GM18873 (cell line): ENCODE measurements around the gene AFAP1.
"Not testable (repeated sequence)": the region's sequence is repeated elsewhere in the genome, so short reads cannot be mapped to it uniquely, and the experiment has no call there.

Source experiments
- ATAC-seq: cut with Tn5 transposase; IDR thresholded peaks from one replicate; pipeline ENCODE4 v1.9.1; 2021; ENCODE audit warnings: mild to moderate bottlenecking, moderate library complexity, moderate number of reproducible peaks; ENCODE audit not compliant: unreplicated experiment, low FRiP score

Gene AFAP1

DNA sequence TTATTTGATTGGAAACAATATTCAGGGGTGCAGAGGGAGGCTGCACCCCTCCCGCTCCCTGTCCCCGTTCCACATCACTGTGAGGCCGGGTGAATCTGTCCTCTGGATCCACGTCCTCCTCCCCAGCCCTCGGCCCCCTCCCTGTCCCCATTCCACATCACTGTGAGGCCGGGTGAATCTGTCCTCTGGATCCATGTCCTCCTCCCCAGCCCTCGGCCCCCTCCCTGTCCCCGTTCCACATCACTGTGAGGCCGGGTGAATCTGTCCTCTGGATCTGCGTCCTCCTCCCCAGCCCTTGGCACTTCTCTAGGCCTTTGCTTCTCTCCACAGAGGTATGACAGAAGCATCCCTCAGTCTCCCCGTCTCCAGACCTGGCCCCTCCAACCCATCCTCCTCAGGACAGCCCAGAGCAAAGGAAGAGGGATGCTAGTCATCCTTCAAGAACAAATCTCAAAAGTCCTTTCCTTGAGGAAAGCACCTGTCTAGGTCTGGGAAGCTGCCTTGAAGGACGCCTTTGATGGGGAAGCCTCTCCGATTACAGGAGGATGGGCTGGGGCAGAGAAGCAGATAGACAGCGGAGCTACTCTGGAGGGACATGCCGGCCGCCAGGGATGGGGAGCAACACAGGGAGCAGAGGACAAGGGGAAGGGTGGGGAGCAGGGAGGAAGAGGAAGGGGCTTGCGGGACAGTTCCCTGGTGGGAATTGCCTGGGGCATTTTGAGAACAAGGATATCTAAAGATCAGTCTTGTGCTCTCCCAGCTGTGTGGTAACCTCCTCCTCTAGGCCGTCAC lies 10.8 kb upstream of the AFAP1 start:
- ATAC-seq: no peak

DNA sequence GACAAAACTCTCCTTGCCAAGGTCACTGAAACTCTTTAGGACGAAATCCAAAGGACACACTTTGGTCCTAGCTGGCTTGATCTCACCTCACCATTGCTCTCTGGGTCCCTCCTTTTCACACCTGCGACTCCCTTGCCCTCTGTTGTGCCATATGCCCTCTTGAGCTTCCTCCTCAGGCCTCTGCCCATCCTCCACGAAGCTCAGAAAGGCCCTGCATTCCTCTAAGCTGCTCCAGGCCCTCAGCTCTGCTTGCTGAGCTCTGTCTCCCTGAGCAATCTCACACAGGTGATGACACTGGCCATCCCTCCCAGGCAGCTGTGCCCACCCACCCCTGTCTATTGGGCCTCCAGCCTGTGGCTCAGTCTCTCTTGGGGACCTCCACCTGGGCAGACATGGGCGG lies 10.1 kb upstream of the AFAP1 start:
- ATAC-seq: no peak

DNA sequence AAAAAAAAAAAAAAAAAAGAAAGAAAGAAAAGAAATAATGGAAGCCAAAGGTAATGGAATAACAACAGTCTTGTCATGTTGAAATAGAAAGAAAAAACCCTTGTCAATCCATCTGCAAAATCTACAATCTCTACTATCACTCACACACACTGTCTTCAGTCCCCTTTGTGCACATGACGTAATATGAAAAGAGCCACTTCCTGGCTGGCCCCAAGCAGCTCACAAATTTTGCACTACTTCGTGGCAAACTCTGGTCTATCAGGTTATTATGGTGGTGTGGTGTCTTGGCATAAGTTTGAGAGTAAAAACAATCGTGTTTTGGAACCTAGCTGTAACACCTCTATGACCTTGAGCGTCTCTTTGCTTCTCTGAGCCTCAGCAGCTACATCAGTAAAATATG lies 8.3 kb upstream of the AFAP1 start:
- no peak for ATAC-seq

DNA sequence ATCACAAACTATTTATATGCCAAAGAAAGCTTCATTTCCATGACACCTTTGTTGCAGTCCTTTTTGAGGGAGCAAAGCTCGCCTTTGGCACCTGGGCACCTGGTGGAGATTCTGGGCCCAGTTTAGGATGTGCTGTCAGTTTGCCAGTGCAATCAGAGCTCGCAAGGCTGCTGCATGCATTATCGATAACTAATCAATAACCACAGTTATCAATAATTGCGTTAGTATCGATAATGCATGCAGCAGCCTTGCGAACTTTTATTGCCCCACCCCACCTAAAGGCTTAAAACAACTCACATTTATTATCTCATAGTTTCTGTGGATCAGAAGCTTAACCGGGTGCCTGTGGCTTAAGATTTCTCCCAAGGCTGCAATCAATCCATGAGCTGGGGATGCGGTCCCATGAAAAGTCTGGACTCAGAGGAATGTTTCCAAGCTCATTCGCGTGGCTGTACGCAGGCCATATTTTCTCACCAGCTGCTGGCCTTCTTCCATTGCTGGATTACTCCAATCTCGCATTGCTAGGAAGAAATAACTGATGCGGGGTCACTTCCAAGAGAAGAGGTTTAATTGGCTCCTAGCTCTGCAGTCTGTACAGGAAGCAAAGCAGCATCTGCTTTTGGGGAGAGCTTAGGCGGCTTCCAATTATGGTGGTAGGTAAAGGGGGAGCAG lies 6.2 kb upstream of the AFAP1 start:
- ATAC-seq: no peak

DNA sequence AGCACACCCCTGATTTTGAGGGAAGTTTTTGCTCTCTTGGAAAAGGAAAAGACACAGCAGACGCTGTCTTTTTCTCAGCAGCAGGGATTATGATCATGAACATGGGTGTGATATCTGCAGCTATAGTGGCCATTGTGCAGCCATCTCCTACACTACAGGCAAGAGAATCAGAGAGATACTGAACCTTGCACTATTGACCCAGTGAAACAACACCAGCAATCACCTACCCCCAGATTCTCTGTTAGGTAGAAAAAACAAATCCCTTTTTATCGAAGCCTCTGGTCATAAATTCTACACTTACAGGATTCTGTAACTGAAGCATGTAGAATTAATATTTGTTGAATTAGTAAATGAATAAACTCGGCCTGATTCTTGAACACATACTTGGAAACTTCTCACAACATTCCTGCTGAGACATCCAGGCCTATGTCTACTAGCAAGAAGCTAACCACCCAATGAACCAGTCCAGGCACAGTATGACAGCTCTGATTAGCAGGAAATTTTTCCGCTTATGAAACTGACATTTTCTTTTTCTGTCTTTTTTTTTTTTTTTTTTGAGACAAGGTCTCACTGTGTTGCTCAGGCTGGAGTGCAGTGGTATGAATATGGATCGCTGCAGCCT lies 5.0 kb upstream of the AFAP1 start:
- ATAC-seq: no peak

DNA sequence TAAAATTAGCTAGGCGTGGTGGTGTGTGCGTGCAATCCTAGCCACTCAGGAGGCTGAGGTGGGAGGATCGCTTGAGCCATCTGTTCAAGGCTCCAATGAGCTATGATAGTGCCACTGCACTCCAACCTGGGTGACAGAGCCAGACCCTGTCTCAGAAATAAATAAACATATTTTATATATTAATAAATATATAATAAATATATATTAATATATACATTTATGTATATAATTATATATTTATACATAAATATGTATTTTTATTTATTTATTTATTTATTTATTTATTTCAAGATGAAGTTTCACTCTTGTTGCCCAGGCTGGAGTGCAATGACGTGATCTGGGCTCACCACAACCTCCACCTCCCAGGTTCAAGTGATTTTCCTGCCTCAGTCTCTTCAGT lies 4.0 kb upstream of the AFAP1 start:
- ATAC-seq: not testable (repeated sequence)

DNA sequence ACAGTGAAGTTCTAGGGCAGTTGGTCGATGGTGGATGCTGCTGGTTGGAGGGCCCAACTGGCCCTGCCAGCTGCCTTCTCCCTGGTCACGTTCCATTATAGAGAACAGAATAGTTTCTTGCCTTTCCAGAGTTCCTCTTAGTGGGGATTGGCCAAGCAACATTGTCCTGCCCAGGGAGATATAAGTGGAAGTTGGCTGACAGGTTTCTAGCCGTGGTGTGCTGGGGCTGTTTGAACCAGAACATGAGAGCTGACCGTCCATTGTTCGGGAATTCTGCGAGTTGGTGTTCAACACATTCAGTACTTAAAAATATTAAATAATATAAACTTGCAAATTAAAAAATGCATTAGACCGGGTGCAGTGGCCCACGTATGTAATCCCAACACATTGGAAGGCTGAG lies 3.5 kb upstream of the AFAP1 start:
- no peak for ATAC-seq

DNA sequence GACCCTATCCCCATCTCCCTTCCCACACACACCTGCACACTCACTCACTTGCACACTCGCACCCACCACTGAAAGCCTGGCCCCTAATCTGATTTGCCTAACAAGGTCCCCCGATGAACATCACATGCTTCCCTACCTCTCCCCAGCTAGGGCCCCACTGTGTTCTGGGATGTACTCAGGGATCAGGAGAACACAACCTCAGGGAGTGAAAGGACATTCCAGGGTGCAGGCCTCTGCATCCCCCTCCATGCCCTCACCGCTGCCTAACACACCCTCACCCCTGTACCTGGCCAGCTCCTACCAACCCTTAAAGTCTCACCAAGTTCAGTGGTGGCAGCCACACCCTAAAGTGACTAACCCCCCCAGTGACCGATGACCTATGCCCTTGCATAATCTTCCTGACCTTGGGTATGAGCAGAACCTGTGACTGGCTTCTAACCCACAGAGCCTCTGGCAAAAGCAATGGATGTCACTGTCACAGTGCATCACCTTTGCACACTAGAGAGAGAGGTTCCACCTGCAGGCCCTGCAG lies 2.4 kb upstream of the AFAP1 start:
- no peak for ATAC-seq

DNA sequence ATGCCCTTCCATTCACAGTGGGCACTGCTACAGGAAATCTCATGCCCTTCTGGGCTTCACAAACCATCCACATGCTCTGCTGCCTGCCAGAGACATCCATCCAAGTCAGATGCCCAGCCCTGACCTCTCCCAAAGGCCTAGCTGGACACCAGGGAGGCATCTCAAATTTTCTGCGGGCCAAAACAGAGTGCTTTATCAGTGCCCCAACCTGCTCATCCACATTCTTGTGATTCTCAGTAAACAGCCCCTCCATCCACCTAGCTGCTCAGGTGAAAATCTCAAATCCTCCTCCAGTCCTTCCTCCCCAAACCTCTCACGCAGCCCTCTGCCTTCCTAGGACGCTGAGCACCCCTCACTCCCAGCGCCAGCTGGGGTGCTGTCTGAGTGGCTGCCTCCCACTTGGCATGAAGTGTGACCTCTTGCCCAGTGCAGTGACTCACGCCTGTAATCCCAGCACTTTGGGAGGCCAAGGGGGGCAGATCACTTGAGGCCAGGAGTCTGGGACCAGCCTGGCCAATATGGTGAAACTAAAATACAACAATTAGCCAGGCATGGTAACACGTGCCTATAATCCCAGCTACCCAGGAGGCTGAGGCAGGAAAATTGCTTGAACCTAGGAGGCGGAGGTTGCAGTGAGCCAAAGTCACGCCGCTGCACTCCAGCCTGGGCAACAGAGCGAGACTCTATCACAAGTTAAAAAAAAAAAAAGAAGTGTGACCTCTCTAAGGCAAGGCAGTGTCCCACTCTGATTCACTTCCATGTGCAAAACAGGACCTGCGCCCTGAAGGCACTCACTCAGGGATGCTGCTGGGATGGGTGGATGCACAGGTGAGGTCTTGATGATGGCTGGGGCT lies 1.7 kb upstream of the AFAP1 start:
- no peak for ATAC-seq

DNA sequence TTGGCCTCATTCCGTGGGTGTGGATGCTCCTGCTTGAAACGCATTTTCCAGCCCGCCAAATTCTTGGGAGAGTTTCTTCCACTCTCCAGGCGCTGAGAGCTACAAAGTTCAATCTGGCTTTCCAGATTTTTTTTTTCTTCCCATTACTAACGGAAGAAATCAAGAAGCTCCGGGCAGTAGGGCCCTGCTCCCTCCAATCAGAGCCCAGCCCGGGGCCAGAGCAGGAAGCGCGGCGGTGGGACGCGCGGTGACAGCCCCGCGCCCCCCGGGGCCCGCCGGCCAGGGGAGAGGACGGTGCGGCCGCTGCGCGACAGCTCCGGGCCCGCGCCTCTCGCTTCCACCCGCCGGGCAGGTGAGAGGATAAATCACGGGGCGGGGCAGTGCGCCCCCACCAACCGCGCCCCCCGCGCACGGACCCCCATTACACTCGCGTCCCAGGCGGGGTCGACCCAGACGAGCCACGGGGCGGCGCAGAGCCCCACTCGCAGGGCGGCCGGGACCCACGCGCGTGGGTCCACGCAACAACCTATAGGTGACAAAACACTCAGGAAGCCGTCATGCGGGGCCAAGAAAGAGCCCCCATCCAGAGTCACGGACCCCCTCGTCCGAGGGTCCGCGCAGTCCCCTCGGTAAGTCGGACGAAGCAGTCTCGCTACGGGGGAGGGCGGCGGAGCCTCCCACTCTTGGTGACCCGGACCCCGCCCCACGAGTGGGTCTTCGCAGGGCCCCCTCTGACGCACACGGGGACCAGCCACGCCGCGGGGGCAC lies 868 bp downstream of the AFAP1 start:
- no peak for ATAC-seq

DNA sequence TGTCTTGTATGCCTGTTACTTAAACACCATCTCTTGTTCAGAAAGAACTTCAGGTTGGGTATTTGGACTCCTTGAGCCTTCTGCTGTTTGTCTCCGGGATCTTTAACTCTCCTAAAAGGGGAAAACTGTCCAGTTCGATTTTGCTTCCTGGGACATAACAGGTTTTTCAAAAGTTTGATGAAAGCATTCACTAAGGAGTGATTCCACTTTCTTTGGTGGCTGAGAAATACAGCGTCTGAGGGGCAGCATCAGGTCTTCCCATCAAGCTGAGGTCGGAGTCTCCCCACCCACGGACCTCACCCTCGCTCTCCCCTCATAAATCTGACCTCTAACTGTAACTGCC lies 1.4 kb downstream of the AFAP1 start:
- no peak for ATAC-seq

DNA sequence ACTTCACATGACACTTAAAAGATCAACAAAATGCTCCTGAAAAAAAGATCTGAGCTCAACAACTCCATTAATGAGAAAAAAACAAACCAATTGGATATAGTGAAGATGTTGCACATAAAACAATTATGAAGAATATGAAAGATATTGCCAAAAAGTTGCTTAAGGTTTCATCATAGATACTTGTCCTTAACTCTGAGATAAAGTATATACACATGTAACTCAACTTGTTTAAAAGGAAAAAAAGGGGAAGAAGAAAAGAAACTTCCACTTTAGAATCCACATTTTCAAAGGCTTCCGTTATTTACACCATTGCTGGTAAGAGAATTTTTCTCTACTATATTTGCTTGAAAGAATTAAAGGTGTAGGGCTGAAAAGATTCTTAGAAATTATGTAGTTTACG lies 2.7 kb downstream of the AFAP1 start:
- ATAC-seq: no peak

DNA sequence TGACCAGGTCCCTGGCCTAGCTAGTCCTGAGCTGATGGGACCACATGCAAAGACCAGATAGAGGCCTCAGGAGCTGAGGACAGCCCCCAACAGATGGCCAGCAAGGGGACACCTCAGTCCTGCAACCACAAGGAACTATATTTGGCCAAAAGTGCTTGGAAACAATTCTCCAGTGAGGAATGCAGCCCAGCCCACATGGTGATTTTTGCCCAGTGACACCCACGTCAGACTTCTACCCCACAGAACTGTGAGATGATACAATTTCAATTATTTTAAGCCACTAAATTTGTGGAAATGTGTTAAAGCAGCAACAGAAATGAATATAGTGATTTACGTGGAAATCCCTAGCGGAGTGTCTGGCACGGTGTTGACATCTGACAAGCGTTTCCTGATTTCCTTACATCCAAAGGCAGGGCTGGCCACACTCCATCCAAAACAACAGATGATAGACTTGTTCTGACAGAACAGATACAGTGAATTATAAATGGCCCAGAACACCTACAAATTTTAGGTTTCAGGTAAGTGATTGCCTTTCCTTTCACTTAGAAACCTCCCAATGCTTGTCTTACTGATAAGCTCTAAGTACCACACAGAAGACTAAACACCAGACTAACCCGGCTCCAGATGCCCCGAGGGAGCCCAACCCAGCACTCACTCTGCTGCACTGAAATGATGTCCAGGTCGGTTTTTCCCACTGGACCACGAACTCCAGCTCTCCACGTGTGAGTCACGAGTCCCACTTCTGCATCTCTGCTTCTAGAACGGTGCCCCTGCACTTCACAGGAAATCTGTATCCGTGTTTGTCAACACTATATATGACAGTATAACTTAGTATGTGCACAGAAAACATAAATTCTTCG lies 5.8 kb downstream of the AFAP1 start:
- no peak for ATAC-seq

DNA sequence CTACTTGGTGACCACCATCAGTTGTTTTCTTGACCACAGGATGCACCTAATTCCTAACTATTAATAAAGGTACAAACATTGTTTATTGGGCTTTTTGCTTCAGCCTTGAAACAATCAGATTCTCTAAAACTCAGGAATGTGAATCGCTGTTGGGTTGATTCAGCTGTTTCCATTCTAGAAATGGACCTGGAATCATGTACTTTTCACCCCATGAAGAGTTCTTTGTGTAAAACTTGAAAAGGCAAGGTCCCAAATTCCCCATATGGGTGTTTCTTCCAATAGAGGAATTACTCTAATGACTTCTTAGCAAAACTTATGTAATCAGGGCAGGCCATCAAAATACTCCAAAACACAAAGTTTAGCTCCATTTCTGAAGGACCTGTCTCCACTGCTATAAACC lies 7.4 kb downstream of the AFAP1 start:
- no peak for ATAC-seq

DNA sequence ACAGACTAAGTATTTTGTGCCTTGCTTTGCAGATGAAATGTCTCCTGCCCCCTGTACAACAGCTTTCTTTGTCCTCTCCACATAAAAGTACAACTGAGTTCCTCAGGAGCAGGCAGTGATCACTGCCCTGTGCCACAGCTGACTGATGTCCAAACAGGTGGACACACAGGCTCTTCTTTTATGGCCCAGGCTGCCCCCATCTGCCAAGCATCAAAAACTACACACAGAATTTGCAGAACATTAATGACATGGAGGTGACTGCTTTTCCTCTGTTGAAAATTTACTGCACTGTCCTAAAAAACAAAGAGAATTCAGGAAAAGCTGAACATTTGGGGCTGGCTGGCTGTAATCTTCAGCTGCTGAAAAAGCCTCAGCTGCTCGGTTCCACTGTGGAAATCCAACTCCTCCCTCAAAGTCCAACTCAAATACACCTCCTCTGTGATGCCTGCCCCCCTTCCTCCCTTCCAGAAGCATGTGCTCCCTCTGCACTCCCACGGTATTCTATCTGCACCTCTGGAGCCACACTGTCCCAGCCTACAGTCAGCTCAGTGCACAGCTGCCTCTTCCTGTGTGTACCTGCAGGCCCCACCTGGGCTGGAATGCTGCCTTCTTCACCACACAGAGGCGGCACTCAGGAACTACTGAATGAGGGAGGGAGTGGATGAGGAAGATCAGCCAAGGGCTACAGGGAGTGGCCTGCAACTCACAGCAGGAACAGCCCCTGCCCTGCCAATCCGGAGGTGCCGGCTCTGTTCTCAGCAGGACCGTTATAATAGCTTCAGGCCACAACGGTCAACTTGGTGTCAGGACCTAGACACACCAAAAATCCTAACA lies 10.3 kb downstream of the AFAP1 start:
- ATAC-seq: no peak

DNA sequence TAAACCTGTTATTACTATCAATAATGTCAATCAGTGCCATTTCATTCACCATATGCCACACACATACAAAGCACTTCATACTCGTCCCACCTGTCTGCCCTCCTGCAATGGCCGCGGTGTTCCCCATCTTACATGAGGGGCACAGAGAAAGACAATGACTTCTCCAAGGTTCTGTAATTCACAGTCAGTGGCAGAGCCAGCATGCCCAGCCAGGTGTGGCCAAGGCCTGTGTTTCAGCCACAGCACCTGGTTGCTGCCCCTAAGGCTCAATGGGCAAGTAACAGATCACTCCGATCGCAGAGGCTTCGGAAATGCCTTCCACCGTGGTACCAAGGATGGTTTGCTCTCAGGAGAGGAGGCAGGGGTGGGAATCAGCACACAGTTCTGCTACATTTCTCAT lies 10.9 kb downstream of the AFAP1 start:
- no peak for ATAC-seq

DNA sequence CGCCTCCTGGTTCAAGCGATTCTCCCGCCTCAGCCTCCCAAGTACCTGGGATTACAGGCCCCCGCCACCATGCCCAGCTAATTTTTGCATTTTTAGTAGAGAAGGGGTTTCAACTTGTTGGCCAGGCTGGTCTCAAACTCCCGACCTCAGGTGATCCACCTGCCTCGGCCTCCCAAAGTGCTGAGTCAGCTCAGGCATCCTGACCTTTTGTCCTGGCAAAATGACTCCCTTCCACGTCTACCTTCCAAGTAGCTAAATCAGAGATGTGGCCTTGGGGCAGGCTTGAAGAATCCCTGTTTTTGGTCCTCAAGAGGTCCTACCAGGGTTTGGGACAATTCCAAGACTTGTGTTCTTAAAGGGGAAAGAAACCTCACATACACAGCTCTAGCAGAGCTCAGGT lies 12.8 kb downstream of the AFAP1 start:
- ATAC-seq: no peak

DNA sequence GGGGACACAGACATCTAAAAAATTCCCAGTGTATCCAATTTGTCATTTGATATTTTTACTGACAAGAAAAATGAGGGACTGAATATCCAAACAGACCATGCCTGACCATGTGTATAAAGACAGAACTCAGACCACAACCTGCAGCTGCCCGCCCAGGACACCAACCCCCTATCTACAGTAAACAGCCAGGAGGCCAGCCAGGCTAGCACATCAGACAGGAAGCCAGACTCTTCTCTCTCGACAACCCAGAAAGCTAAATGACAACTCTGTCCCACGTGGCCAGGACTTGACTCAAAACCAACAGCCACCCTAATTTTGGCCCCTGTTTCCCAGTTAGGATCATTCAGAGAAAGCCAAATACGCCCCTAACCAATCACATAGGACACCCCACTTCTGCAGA lies 15.1 kb downstream of the AFAP1 start:
- no peak for ATAC-seq
